NCI-H446 (cell line): ENCODE measurements around the gene UMODL1.
"Not testable (repeated sequence)": the region's sequence is repeated elsewhere in the genome, so short reads cannot be mapped to it uniquely, and the experiment has no call there.

ENCODE experiments used
- DNase-seq, 2 experiments: peaks; one replicate each; lab custom pipeline; 2025; lab: John Stamatoyannopoulos, UW

The UMODL1 gene

GRCh38 chr21:42112857-42113256 lies 41.7 kb downstream of the UMODL1 start:
- peak; percentile 22 to 66 for DNase-seq

- DNase-seq: peak in 1 of 2 experiments; percentile 28
Observed at GRCh38 chr21:42113926-42114409, 42.9 kb downstream of the UMODL1 start.

- peak in 1 of 2 experiments; percentile 22 for DNase-seq
Observed at GRCh38 chr21:42114646-42115045, 43.5 kb downstream of the UMODL1 start.

GRCh38 chr21:42115136-42115683 lies 44.1 kb downstream of the UMODL1 start:
- no peak for DNase-seq

GRCh38 chr21:42116551-42116950 lies 45.4 kb downstream of the UMODL1 start:
- DNase-seq: not testable (repeated sequence)

- peak; percentile 56 to 79 for DNase-seq
Observed at GRCh38 chr21:42117229-42117966, 46.3 kb downstream of the UMODL1 start.

GRCh38 chr21:42117967-42118780 lies 47.1 kb downstream of the UMODL1 start:
- no peak for DNase-seq

GRCh38 chr21:42118901-42119300 lies 47.8 kb downstream of the UMODL1 start:
- DNase-seq: no peak

- no peak for DNase-seq
Observed at GRCh38 chr21:42120101-42120902, 49.2 kb downstream of the UMODL1 start.

- DNase-seq: no peak
Observed at GRCh38 chr21:42120903-42121535, 49.9 kb downstream of the UMODL1 start.

GRCh38 chr21:42121794-42122193 lies 50.7 kb downstream of the UMODL1 start:
- DNase-seq: no peak

- DNase-seq: no peak
Observed at GRCh38 chr21:42122398-42122797, 51.3 kb downstream of the UMODL1 start.

GRCh38 chr21:42122808-42123207 lies 51.7 kb downstream of the UMODL1 start:
- DNase-seq: no peak

GRCh38 chr21:42123219-42123908 lies 52.2 kb downstream of the UMODL1 start:
- DNase-seq: no peak

GRCh38 chr21:42124081-42124480 lies 53.0 kb downstream of the UMODL1 start:
- no peak for DNase-seq

GRCh38 chr21:42124826-42125570 lies 53.9 kb downstream of the UMODL1 start:
- no peak for DNase-seq

GRCh38 chr21:42125571-42126544 lies 54.7 kb downstream of the UMODL1 start:
- DNase-seq: no peak

- no peak for DNase-seq
Observed at GRCh38 chr21:42127164-42128150, 56.3 kb downstream of the UMODL1 start.
